Erythroblast (primary cell): ENCODE results near the gene CFAP61.

Source experiments
- GATA1 ChIP-seq: IDR thresholded peaks from 2 replicates; pipeline ENCODE4 v1.6.1; 2011; ENCODE audit warnings: low read depth, mild to moderate bottlenecking, control low read depth, low read length, moderate library complexity
- POLR2A ChIP-seq: IDR thresholded peaks from 2 replicates; pipeline ENCODE4 v1.6.1; 2011; ENCODE audit warnings: mild to moderate bottlenecking, low read length

- TF ChIP-seq POLR2A (no peak), GATA1 (no peak)
Observed at GRCh38 chr20:20398123-20398522, 345.8 kb downstream of the CFAP61 start.
